ENCODE measurements around the gene ALDH6A1. TPM values are rescaled to one million over a fixed set of nuclear protein-coding genes. Genes with fewer than 3 reads are reported as not detected.
"Not testable (repeated sequence)": the region's sequence is repeated elsewhere in the genome, so short reads cannot be mapped to it uniquely, and the experiment has no call there.

Gene ALDH6A1
- total RNA-seq (2014; rRNA removed; shearing (Covaris generic)), result 6.9 and 7.4 TPM in 2 replicates
- polyA plus RNA-seq (2014; cell fraction: nucleus; rRNA removed), result 2.9 and 4.4 TPM in 2 replicates

DNA sequence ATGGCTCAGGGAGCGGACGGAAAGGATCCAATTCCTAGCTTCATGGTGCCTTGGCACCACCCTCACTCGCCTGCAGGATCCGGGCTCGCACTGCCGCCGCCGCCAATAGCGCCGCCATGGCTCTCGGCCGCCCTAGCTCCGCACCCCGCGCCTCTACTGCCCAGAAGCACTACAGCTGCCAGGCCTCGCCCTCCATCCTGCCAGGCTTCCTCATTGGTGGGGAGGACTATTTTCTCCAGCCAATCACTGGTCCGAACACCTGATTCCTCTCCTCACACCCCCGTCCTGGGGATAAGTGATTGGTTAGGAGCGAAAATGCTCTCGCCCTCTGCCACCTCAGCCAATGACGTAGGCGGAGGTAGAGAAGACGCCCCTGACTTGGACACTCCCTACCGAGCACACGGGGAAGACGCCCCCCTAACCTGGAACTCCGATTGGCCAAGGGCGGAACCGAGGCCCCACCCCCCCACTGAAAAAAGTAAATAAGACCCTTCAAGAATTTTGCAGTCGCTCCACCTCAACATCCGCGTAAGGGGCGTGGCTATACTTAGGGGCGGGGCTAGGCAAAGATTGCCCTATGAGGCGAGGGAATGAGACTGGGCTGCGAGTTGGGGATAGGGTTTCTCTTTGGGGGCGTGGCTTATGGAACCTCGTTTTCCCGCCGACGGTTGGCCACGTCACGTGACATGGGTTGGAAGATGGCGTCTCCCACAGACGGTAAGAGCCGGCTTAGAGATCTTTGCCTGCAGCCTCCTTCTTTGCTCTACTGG lies at the start of gene ALDH6A1, which contains the start of gene LIN52:
ALDH6A1 (minus strand) TSS at position 177 of the 770 bp plus-strand sequence; CDS start at position 118, 59 bp downstream.
LIN52 (plus strand) TSS at position 680 of the 770 bp plus-strand sequence; CDS start at position 699, 19 bp downstream.
- DNase-seq (ENCODE audit: extremely low read depth, low read depth), result peak; percentile 100

DNA sequence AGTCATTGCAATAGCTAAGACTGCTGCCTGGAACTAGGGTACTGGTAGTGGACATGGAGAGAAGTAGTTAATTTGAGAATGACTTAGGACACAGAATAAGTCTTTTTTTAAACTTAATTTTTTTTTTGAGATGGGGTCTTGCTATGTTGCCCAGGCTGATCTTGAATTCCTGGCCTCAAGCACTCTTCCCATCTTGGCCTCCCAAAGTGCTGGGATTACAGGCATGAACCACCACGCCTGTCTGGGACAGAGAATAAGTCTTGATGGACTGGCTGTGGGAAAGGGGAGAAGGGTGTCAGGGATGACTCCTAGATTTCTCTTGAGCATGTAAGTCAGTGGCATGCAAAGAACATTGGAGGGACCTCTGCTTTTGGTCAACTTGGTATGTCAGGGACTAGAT lies 43.4 kb upstream of the ALDH6A1 start:
- DNase-seq (ENCODE audit: extremely low read depth, low read depth), result no peak

DNA sequence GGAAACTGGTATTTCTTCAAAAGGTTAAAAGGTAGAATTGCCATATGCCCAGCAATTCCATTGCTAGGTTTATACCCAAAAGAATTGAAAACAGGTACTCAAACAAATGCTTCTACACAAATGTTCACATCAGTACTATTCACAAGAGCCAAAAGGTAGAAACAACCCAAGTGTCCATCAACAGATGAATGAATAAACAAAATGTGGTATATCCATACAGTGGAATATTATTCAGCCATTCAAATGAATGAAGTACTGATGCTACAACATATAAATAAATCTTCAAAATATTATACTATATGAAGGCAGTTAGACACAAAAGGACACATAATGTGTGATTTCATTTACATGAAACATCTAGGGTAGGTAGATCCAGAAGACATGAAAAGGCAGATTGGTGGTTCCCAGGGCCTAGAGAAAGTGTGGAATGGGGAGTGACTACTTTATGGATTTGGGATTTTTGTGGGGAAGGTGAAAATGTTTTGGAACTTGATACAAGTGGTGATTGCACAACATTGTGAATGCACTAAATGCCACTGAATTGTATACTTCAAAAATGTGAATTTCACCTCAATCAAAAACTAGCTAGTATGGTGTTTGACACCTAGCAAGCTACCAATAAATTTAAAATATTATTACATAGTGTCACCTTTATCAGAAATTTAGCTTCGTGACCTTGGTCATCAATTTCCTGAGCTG lies 42.2 kb upstream of the ALDH6A1 start:
- DNase-seq (ENCODE audit: extremely low read depth, low read depth), result no peak

DNA sequence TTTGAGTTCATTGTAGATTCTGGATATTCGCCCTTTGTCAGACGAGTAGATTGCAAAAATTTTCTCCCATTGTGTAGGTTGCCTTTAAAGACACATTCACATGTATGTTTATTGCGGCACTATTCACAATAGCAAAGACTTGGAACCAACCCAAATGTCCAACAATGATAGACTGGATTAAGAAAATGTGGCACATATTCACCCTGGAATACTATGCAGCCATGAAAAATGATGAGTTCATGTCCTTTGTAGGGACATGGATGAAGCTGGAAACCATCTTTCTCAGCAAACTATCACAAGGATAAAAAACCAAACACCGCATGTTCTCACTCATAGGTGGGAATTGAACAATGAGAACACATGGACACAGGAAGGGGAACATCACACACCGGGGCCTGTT lies 41.2 kb upstream of the ALDH6A1 start:
- DNase-seq (ENCODE audit: extremely low read depth, low read depth), result not testable (repeated sequence)

DNA sequence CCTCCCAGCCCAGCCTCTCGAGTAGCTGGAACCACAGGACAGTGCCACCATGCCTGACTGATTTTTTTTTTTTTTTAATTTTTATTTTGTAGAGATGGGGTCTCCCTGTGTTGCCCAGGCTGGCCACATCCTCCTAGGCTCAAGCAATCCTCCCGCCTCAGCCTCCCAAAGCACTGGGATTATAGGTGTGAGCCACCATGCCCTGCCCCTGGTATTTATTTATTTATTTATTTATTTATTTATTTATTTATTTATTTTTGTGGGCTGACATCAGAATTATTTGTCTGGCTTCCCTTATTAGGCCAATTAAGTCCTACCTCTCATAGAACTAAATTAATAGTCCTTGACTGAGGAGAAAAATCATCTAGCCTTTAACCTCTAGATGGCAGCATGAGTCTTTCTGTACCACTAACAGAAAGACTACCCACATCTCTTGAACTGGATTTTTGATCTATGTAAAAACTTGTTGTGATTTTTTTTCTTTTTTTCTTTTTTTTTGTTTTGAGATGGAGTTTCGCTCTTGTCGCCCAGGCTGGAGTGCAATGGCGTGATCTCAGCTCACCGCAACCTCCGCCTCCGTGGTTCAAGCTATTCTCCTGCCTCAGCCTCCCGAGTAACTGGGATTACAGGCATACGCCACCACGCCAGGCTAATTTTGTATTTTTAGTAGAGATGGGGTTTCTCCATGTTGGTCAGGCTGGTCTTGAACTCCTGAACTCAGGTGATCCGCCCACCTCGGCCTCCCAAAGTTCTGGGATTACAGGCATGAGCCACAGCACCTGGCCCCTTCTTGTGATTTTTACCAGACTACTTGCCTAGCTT lies 27.4 kb upstream of the ALDH6A1 start:
- DNase-seq (ENCODE audit: extremely low read depth, low read depth), result peak; percentile 59

DNA sequence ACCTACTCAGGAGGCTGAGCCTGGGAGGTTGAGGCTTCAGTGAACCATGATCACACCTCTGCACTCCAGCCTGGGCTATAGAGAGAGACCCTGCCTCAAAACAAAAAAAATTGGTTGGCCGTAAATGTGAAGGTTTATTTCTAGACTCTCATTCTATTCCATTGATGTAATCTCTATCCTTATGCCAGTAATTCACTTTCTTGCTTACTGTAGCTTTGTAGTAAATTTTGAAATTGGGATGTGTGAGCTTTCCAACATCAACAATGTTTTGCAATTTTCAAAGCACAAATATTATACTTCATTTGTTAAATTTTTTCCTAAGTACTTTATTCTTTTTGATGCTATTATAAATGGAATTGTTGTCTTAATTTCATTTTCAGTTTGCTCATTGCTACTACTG lies 25.1 kb upstream of the ALDH6A1 start:
- DNase-seq (ENCODE audit: extremely low read depth, low read depth), result no peak

DNA sequence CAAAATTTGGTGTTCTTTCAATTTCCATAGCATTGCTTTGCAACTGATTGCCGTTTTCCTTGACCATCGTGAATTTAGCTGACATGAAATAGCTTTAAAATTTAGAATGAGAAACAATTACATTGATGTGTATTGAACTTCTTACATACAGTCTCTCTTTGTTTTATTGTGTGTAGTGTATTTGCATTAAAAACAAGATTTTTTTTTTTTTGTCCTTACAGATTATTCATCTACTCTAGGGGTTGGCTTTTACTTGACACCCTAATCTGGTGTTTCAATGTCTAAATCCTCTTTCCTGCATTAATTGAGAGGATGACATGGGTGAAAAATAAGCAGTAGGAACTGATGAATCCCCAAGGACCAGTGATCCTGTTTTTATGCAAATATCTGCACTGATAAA lies 21.1 kb upstream of the ALDH6A1 start:
- no peak for DNase-seq (ENCODE audit: extremely low read depth, low read depth)

DNA sequence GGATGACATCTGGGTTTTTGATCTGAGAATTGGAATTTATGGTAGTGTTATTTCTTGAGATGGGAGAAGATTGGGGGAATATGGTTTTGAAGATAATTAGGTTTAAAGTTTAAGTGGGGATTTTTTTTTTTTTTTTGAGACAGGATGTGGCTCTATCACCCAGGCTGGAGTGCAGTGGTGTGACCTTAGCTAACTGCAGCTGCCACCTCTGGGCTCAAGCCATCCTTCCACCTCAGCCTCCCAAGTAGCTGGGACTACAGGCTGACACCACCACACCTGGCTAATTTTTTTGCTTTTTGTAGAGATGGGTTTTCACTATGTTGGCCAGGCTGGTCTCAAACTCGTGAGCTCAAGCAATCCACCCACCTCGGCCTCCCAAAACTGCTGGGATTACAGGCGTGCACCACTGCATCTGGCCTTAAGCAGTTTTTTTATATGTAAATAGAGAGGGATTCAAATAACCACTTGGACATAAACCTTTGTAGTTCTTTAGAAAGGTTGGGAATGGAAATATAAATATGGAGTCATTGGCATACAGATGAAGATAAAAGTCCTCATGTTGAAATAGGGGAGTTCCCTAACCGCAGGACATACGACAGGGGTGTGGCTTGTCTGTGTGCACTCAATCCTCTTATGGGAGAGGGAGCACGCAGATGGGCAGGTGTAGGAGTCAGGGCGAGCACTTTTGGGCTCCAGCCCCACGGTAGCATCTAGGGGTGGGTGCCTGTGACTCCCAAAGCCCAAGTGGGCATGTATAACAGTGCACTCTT lies 5.2 kb upstream of the ALDH6A1 start:
- DNase-seq (ENCODE audit: extremely low read depth, low read depth), result no peak

DNA sequence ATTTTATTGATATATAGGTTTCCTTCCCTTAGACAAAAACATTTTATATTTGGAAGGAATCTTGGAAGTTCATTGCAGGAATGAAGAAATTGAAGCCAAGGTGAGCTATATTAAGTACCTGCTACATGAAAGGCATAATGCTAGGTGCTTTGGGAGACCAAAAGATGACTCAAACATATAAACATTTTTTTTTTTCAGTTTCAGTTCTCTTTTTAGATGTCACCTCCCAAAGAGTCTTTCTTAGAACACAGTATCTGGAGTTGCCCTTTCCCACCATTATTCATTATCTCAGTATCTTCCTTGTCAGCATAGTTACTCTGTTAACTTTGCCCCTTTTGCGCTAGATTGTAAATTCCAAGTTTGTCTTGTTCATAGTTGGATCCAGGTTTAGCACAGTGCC lies 1.6 kb upstream of the ALDH6A1 start:
- no peak for DNase-seq (ENCODE audit: extremely low read depth, low read depth)

DNA sequence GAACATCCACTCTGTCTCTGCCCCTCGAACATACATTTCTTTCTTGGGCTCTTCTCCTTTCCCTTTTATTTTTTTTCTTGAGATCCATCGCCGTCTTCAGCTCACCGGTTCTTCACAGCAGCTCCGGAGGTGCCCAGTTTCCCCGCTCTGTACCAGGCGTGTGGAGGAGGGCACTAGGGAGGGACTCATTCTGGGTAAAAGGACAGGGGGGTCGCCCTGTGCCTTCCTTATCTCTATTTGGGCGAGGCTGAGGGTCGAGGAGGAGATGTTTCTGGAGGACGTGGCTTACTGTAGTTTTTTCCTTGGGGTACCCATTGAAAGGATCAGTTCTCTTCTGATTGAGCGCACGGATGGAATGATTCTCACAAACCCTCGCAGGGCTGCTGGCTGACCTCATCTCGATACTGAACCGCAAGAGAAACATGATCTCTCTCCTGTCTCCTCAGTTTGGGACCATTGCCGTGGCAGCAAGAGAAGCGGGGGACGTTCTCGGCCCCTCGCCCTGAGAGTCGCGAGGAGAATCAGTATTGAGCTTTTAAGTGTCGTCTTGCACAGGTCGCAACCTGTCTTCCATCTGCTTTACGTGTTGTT lies 889 bp upstream of the ALDH6A1 start:
- DNase-seq (ENCODE audit: extremely low read depth, low read depth), result no peak

DNA sequence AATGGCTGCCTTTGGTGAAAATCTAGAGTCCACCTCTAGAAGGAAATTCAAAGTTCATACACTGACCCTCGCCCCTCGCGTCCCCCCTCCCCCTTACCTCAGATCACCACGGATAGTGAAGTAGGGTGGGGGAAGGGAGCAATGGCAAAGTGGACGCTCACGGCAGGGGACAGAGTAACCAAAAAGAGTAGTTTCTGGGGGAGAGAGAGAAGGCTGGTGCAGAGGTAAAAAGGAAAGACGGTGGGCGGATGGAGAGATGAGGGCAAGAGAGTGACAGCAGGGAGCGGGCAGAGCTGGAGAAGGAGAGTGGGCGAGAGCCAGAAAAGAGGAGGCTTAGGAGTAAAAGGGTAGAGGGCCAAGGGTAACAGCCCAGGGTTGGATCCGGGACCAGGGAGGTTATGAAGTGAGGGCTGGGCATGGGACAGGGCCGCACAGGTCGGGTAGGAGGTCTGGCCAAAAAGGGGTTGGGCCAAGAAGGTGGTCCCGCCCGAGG lies 423 bp downstream of the ALDH6A1 start:
- DNase-seq (ENCODE audit: extremely low read depth, low read depth), result no peak

DNA sequence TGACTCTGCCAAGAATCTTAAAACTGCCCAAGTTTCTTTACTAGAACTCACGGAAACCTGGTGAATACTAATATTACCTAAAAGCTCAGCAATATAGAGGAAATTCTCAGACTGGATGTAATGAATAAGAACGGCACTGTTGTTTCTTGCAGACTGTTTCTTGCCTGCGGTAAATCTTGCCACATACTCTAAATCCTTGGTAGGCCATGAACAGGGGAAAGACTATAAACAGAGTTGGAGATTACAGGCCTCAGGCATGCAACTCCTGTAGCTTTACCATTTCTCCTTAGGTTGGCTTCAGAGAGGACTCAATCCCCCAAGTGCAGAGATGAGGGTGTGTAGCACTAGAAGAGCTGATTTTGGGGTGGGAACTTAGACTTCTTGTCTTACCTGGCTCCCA lies 1.1 kb downstream of the ALDH6A1 start:
- no peak for DNase-seq (ENCODE audit: extremely low read depth, low read depth)

DNA sequence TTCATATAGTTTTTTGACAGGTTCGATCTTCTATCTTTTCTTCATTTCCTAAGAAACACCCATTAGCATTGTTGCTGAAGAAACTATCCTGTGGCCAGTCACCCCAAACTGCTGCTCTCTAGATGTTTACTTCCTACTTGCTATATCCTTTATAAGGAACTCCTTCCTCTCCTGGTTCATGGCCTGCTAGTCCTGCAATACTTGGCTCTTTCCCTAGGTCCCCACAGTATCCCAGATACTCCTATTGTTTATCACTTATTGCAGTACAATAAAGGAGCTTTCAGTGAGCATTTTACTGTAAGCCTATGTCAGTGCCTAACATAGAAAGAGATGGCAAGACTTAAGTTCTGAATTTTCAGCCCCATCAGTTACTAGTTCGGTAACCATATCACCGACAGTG lies 2.8 kb downstream of the ALDH6A1 start:
- no peak for DNase-seq (ENCODE audit: extremely low read depth, low read depth)

DNA sequence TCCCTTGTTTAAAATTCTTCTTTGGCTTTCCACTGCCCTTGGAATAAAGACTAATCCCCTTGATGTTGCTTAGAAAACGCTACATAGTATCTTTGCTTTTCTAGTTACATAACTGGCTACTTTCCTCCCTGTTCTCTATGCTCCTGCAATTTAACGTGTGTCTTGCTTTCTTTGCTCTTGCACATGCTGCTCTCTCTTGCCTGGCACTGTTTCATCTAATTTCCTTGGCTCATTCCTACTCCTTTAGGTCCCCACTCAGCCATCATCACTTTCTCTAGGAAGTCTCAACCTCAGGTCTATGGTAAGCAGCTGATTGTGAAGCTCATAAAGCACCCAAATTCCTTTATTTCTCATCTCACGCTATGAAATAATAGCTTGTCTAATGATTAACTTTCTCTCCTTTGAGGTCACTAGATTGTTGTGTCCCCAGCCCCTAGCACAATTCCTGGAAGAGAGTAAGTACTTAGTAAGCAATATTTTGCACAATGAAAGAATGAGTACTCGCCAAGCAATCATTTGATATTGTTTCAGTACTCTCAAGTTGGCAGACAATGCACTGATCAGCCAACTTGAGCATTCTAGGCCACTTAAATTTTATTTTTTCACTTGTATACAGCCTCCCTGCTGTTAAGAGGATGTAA lies 3.3 kb downstream of the ALDH6A1 start:
- DNase-seq (ENCODE audit: extremely low read depth, low read depth), result no peak

DNA sequence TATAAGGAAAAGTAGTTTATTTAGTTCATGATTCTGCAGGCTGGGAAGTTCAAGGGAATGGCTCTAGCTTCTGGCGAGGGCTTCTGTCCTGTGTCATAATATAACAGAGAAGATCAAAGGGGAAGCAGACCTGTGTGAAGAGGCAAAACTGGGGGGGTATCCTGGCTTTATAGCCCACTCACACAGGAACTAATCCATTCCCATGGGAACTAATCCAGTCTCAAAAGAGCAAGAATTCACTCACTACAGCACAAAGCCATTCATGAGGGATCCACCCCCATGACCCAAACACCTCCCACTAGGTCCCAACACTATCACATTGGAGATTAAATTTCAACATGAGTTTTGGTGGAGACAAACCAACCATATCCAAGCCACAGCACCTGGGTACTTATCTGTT lies 6.9 kb downstream of the ALDH6A1 start:
- no peak for DNase-seq (ENCODE audit: extremely low read depth, low read depth)

DNA sequence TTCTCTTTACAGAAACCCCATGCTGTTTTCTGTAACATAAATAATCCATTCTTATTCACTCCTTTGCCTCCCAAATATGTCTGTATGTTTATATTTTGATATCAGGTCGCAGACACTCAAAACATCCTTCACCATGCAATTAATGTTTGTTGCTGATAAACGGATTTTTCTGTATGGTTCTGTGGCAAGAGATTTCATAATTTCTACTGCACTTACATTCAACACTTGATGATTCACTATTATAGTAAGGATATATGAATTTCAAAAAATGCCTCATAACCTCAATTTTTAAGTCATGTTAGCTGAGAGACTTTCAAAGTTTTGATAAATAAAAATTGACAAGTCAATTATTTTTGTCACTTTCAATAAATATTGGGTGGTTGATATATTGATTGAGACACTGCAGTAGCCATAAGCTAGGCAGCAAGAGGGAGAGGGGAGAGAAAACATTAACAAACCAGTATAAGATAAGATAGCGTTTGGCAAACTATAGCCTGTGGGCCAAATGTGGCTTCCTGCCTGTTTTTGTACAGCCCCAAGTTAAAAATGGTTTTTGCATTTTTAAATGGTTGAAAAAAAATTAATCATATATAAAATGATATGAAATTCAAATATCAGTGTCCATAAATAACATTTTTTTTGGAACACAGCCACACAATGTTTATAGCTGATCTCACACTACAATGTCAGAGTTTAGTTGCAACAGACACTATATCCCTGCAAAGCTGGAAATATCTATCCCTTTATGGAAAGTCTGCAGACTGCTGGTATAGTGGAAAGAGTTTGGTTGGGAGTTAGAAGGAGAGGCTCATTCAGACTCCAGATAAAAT lies 18.3 kb downstream of the ALDH6A1 start:
- DNase-seq (ENCODE audit: extremely low read depth, low read depth), result no peak

DNA sequence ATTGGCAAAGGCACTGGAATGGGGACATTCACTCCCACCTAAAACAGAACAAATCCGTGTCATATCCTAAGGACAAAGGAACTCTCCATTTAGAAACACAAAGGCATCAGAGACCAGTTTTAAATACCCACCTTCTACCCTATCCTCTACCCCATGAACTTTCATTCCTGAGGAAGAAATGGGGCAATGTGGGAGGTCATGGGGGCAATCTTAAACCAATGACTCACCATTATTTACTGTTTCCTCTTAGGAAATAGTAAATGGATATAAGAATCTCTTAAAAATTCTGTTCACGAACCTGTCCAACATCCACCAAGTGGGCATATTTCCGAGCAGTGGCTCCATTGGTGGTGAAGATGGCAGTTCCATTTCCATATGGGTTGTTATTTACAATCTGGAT lies 19.4 kb downstream of the ALDH6A1 start:
- DNase-seq (ENCODE audit: extremely low read depth, low read depth), result no peak

DNA sequence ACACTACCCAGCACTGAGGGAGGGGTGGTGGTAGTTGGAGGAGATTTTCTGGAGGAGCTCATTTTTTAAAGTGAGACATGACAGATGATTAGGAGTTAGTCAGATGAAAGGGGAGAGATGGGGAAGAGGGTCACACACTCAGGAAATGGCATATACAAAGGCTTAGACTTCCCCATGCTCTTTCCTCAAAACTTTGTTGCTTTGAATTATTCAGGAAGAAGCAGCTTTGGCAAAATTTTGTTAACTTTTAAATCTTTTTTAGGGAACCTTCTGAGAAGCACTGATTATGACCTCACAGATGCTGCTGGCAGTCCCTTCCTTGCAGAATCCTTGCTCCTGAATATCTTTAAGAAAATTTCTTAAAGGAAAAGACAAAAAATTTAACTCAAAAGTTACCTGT lies 19.8 kb downstream of the ALDH6A1 start:
- no peak for DNase-seq (ENCODE audit: extremely low read depth, low read depth)

DNA sequence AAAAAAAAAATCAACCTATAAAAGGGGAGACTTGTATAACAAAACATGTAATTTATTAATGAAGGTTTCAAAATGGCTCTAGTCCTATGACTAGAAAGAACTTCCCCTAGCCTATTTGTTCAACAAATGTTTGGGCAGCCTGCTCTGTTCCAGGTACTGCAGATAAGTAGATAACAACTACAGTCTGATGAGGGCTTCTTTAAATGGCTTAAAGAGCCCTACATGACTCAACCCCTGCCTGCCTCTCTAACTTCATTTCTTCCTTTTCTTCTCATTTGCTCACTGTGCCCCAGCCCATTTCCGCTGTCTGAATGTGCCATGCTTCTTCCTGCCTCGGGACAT lies 21.5 kb downstream of the ALDH6A1 start:
- no peak for DNase-seq (ENCODE audit: extremely low read depth, low read depth)

Data from NCI-H460 (cell line).